Measurements from ENCODE around the gene ETFB.

- TF ChIP-seq, protein P1, sequence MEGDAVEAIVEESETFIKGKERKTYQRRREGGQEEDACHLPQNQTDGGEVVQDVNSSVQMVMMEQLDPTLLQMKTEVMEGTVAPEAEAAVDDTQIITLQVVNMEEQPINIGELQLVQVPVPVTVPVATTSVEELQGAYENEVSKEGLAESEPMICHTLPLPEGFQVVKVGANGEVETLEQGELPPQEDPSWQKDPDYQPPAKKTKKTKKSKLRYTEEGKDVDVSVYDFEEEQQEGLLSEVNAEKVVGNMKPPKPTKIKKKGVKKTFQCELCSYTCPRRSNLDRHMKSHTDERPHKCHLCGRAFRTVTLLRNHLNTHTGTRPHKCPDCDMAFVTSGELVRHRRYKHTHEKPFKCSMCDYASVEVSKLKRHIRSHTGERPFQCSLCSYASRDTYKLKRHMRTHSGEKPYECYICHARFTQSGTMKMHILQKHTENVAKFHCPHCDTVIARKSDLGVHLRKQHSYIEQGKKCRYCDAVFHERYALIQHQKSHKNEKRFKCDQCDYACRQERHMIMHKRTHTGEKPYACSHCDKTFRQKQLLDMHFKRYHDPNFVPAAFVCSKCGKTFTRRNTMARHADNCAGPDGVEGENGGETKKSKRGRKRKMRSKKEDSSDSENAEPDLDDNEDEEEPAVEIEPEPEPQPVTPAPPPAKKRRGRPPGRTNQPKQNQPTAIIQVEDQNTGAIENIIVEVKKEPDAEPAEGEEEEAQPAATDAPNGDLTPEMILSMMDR (IDR thresholded peaks at IDR 0.05), result no peak
- no peak for TF ChIP-seq POLR2A (IDR thresholded peaks at IDR 0.05)
These were observed 14.2 kb upstream of the ETFB start for GRCh38 chr19:51380379-51380778.
